GM19099 (cell line): Measurements from ENCODE around the gene ZNF697.

Experiments used
- POLR2A ChIP-seq: IDR thresholded peaks from 3 replicates; pipeline ENCODE4 v1.6.1; 2011; ENCODE audit warnings: low read depth; ENCODE audit not compliant: insufficient read length; ENCODE audit errors: extremely low read depth

ZNF697 gene

GRCh38 chr1:119674835-119675289, 26.8 kb upstream of the ZNF697 start:
- TF ChIP-seq POLR2A = no peak

GRCh38 chr1:119674111-119674526, 26.1 kb upstream of the ZNF697 start:
- TF ChIP-seq POLR2A = no peak

GRCh38 chr1:119673171-119673940, 25.3 kb upstream of the ZNF697 start:
- TF ChIP-seq POLR2A = no peak

GRCh38 chr1:119670898-119671297, 22.8 kb upstream of the ZNF697 start:
- TF ChIP-seq POLR2A = no peak

GRCh38 chr1:119667173-119667572, 19.1 kb upstream of the ZNF697 start:
- TF ChIP-seq POLR2A = no peak

- no peak for TF ChIP-seq POLR2A
Measured at GRCh38 chr1:119664067-119664466, 16.0 kb upstream of the ZNF697 start.

GRCh38 chr1:119662034-119662437, 14.0 kb upstream of the ZNF697 start:
- no peak for TF ChIP-seq POLR2A

- no peak for TF ChIP-seq POLR2A
Measured at GRCh38 chr1:119660253-119661083, 12.4 kb upstream of the ZNF697 start.

- no peak for TF ChIP-seq POLR2A
Measured at GRCh38 chr1:119659628-119660027, 11.6 kb upstream of the ZNF697 start.

GRCh38 chr1:119656410-119656955, 8.4 kb upstream of the ZNF697 start:
- no peak for TF ChIP-seq POLR2A

- TF ChIP-seq POLR2A = no peak
Measured at GRCh38 chr1:119655154-119655553, 7.1 kb upstream of the ZNF697 start.

- TF ChIP-seq POLR2A = no peak
Measured at GRCh38 chr1:119653839-119654170, 5.7 kb upstream of the ZNF697 start.

GRCh38 chr1:119653135-119653838, 5.2 kb upstream of the ZNF697 start:
- TF ChIP-seq POLR2A = no peak

- TF ChIP-seq POLR2A = no peak
Measured at GRCh38 chr1:119652587-119652986, 4.5 kb upstream of the ZNF697 start.

GRCh38 chr1:119651641-119652040, 3.6 kb upstream of the ZNF697 start:
- no peak for TF ChIP-seq POLR2A
